ENCODE data around the gene SORCS1. TPM values are rescaled to one million over a fixed set of nuclear protein-coding genes. Genes with fewer than 3 reads are reported as not detected.

Gene SORCS1
- total and polyA plus RNA-seq, 2 experiments from 2014 or later: 2.9 to 8.9 TPM

DNA sequence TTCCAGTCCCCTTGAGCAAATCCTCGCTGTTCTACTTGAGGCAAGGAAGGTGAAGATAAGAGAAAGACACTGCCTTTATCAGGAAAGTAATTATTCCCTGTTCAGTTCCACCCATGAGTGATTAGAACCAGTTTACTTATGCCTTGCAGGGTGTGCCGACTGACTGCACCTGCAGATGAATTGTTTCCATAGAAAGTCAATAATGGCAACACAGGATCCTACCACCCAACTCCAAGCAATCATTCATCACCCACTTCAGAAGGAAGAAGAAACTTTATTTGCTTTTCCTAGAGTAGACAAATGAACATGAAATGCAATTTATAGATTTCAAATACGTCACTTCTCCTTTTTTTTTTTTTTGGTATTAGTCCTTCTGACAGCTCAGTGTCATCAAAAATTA is 383.9 kb downstream of the SORCS1 start (continued):
- TF ChIP-seq, protein P1, sequence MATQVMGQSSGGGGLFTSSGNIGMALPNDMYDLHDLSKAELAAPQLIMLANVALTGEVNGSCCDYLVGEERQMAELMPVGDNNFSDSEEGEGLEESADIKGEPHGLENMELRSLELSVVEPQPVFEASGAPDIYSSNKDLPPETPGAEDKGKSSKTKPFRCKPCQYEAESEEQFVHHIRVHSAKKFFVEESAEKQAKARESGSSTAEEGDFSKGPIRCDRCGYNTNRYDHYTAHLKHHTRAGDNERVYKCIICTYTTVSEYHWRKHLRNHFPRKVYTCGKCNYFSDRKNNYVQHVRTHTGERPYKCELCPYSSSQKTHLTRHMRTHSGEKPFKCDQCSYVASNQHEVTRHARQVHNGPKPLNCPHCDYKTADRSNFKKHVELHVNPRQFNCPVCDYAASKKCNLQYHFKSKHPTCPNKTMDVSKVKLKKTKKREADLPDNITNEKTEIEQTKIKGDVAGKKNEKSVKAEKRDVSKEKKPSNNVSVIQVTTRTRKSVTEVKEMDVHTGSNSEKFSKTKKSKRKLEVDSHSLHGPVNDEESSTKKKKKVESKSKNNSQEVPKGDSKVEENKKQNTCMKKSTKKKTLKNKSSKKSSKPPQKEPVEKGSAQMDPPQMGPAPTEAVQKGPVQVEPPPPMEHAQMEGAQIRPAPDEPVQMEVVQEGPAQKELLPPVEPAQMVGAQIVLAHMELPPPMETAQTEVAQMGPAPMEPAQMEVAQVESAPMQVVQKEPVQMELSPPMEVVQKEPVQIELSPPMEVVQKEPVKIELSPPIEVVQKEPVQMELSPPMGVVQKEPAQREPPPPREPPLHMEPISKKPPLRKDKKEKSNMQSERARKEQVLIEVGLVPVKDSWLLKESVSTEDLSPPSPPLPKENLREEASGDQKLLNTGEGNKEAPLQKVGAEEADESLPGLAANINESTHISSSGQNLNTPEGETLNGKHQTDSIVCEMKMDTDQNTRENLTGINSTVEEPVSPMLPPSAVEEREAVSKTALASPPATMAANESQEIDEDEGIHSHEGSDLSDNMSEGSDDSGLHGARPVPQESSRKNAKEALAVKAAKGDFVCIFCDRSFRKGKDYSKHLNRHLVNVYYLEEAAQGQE (IDR thresholded peaks at IDR 0.05; ENCODE audit: unreplicated experiment): no peak
- TF ChIP-seq, protein P2, sequence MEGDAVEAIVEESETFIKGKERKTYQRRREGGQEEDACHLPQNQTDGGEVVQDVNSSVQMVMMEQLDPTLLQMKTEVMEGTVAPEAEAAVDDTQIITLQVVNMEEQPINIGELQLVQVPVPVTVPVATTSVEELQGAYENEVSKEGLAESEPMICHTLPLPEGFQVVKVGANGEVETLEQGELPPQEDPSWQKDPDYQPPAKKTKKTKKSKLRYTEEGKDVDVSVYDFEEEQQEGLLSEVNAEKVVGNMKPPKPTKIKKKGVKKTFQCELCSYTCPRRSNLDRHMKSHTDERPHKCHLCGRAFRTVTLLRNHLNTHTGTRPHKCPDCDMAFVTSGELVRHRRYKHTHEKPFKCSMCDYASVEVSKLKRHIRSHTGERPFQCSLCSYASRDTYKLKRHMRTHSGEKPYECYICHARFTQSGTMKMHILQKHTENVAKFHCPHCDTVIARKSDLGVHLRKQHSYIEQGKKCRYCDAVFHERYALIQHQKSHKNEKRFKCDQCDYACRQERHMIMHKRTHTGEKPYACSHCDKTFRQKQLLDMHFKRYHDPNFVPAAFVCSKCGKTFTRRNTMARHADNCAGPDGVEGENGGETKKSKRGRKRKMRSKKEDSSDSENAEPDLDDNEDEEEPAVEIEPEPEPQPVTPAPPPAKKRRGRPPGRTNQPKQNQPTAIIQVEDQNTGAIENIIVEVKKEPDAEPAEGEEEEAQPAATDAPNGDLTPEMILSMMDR (conservative IDR thresholded peaks at IDR 0.05; ENCODE audit: low read depth in 2 of 2): no peak

DNA sequence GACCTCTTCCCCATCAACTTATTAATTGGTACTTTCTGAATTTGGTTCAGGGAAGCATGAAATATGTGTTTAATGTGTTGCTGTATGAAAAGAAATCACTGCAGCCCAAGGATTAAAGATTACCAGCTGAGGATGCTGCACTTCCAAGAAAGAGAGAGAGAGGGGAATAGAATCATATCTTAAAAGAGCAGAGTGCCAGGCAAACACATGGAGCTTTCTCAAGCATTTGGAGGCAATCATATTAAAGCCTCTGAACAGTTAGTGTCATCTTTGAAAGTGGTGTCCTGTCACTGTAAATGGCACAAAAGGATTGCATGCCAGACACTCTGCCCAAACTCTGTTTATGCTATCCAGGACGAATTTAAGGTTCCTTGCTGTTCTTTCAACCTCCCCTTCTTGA is 386.7 kb downstream of the SORCS1 start:
- no peaks in the 10 kb centered on the region for H3K9me2 ChIP-seq (ENCODE audit: insufficient read depth)
- no peaks in the 10 kb centered on the region for H3K36me3 Mint-ChIP-seq (ENCODE audit: low read depth)
- no peak for ATAC-seq
- H3K79me2 ChIP-seq (replicated peaks; ENCODE audit: insufficient read depth): no peaks in the 10 kb centered on the region
- no peaks in the 10 kb centered on the region for H3F3A ChIP-seq (replicated peaks; ENCODE audit: low read depth)
- no peaks in the 10 kb centered on the region for H3K27me3 ChIP-seq (ENCODE audit: insufficient read depth)
- H3K4me2 ChIP-seq: no peak overlapping the region
- H3K9me3 Mint-ChIP-seq: no peaks in the 10 kb centered on the region
- H3K27ac Mint-ChIP-seq: no peak overlapping the region
- no peak for DNase-seq (ENCODE audit: low spot score)
- H3K27ac ChIP-seq (ENCODE audit: low read depth): no peak overlapping the region
- no peaks in the 10 kb centered on the region for H3K36me3 ChIP-seq (ENCODE audit: insufficient read depth)
- H3K4me1 Mint-ChIP-seq: peaks cover 12% of the 10 kb centered on the region
- H3K4me3 ChIP-seq: no peak overlapping the region
- TF ChIP-seq, protein P3, sequence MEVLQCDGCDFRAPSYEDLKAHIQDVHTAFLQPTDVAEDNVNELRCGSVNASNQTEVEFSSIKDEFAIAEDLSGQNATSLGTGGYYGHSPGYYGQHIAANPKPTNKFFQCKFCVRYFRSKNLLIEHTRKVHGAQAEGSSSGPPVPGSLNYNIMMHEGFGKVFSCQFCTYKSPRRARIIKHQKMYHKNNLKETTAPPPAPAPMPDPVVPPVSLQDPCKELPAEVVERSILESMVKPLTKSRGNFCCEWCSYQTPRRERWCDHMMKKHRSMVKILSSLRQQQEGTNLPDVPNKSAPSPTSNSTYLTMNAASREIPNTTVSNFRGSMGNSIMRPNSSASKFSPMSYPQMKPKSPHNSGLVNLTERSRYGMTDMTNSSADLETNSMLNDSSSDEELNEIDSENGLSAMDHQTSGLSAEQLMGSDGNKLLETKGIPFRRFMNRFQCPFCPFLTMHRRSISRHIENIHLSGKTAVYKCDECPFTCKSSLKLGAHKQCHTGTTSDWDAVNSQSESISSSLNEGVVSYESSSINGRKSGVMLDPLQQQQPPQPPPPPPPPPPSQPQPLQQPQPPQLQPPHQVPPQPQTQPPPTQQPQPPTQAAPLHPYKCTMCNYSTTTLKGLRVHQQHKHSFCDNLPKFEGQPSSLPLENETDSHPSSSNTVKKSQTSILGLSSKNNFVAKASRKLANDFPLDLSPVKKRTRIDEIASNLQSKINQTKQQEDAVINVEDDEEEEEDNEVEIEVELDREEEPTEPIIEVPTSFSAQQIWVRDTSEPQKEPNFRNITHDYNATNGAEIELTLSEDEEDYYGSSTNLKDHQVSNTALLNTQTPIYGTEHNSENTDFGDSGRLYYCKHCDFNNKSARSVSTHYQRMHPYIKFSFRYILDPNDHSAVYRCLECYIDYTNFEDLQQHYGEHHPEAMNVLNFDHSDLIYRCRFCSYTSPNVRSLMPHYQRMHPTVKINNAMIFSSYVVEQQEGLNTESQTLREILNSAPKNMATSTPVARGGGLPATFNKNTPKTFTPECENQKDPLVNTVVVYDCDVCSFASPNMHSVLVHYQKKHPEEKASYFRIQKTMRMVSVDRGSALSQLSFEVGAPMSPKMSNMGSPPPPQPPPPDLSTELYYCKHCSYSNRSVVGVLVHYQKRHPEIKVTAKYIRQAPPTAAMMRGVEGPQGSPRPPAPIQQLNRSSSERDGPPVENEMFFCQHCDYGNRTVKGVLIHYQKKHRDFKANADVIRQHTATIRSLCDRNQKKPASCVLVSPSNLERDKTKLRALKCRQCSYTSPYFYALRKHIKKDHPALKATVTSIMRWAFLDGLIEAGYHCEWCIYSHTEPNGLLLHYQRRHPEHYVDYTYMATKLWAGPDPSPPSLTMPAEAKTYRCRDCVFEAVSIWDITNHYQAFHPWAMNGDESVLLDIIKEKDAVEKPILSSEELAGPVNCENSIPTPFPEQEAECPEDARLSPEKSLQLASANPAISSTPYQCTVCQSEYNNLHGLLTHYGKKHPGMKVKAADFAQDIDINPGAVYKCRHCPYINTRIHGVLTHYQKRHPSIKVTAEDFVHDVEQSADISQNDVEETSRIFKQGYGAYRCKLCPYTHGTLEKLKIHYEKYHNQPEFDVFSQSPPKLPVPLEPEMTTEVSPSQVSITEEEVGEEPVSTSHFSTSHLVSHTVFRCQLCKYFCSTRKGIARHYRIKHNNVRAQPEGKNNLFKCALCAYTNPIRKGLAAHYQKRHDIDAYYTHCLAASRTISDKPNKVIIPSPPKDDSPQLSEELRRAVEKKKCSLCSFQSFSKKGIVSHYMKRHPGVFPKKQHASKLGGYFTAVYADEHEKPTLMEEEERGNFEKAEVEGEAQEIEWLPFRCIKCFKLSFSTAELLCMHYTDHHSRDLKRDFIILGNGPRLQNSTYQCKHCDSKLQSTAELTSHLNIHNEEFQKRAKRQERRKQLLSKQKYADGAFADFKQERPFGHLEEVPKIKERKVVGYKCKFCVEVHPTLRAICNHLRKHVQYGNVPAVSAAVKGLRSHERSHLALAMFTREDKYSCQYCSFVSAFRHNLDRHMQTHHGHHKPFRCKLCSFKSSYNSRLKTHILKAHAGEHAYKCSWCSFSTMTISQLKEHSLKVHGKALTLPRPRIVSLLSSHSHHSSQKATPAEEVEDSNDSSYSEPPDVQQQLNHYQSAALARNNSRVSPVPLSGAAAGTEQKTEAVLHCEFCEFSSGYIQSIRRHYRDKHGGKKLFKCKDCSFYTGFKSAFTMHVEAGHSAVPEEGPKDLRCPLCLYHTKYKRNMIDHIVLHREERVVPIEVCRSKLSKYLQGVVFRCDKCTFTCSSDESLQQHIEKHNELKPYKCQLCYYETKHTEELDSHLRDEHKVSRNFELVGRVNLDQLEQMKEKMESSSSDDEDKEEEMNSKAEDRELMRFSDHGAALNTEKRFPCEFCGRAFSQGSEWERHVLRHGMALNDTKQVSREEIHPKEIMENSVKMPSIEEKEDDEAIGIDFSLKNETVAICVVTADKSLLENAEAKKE (CRISPR knock-in tag; IDR thresholded peaks at IDR 0.05): no peak
- TF ChIP-seq STAT1 (IDR thresholded peaks at IDR 0.05; ENCODE audit: unreplicated experiment) (no peak), EZH2 (IDR thresholded peaks at IDR 0.05; ENCODE audit: low read depth, unreplicated experiment) (no peak), POLR2AphosphoS5 (IDR thresholded peaks at IDR 0.05; ENCODE audit: low read depth) (no peak)
- TF ChIP-seq, protein P4, sequence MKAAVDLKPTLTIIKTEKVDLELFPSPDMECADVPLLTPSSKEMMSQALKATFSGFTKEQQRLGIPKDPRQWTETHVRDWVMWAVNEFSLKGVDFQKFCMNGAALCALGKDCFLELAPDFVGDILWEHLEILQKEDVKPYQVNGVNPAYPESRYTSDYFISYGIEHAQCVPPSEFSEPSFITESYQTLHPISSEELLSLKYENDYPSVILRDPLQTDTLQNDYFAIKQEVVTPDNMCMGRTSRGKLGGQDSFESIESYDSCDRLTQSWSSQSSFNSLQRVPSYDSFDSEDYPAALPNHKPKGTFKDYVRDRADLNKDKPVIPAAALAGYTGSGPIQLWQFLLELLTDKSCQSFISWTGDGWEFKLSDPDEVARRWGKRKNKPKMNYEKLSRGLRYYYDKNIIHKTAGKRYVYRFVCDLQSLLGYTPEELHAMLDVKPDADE (IDR thresholded peaks at IDR 0.05): no peak
- TF ChIP-seq, protein P1 (IDR thresholded peaks at IDR 0.05; ENCODE audit: unreplicated experiment): no peak
- no peaks in the 10 kb centered on the region for H4K20me1 ChIP-seq (replicated peaks; ENCODE audit: insufficient read depth)
- H3K4me3 Mint-ChIP-seq: no peak overlapping the region
- no peak overlapping the region for H2AFZ ChIP-seq
- no peaks in the 10 kb centered on the region for H3K27me3 Mint-ChIP-seq (ENCODE audit: insufficient read depth, low read depth, poor library complexity)
- peaks cover 12% of the 10 kb centered on the region; the same call in 1 of the 2 replicates for H3K4me1 ChIP-seq (ENCODE audit: insufficient read depth)

Measured in GM23338 (cell line).